NCI-H460 (cell line): ENCODE measurements around the gene TMCC1. TPM values are rescaled to one million over a fixed set of nuclear protein-coding genes. Genes with fewer than 3 reads are reported as not detected.
"Not testable (repeated sequence)": the region's sequence is repeated elsewhere in the genome, so short reads cannot be mapped to it uniquely, and the experiment has no call there.

ENCODE experiments used
- DNase-seq: peaks from one replicate; pipeline ENCODE4 v3.0.0-alpha.2; 2016; ENCODE audit warnings: low read depth; ENCODE audit errors: extremely low read depth
- total RNA-seq: library from RNA; depleted of rRNA; stranded (reverse); fragments of >200 nt; shearing (Covaris generic); gene quantifications from 2 replicates; pipeline ENCODE4 v1.2.3, GENCODE V29; 2014

Gene TMCC1
- total RNA-seq, 1 experiment from 2014 or later = 9.7 TPM

DNA sequence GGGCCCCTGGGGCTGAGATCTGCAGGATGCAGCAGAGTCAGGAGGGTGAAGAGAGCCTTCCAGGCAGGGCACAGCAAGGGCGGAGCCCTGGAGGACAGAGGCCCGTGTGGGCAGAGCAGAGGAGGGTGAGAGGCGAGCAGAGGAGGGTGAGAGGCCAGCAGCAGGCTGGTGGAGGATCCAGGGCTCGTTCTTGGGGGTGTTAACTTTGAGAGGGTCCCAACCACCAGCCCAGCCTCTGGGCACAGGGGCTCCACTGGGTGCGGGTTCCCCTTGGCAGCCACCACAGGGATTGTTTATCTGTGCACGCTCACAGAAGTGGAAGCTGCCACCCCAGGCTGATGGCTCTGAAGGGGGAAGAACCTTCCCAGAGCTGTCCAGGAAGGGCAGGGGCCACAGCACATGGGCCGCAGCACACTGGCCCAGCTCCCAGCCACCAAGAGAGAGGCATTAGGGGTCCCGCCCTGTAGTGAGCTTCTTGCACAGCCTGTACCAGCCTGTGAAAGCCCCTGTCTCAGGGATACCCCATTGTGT lies 277.7 kb downstream of the TMCC1 start:
- DNase-seq = no peak

DNA sequence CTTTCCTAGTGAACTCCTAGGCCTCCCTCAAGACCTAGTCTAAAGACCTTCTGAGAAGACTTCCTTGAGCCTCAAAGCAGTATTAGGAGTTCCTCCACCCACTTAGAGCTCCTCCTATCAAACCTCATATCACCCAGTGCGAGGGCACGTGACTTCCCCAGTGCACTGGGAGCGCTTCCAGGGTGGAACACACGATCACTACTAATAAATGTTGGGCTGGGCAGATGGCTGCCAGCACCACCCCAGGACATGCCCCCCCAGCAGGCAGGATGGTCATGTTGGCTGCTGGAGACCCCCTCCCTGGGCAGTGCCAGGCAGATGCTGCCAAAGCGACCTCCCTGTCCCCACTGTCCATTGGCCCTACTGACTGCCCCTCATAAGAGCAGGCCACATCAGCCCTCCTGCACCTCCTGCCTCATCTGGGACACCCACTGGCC lies 278.6 kb downstream of the TMCC1 start:
- DNase-seq = no peak

DNA sequence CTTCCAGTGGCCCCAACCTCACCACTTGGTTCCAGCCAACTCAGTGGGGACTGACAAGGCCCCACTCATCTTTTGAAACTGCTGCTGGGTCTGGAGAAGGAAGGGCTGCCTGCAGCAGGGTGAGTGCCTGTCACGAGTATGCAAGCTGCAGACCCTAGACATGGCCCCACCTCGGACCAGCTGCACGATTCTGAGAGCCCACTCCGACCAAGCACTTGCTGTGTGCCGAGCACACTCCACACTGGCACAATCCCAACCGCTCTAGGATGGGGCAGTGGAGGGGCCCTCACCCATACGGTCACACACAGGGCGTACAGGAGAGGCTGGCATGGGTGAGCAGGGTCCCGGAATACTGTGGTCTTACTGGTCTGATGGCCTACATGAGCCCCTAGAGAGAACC lies 279.1 kb downstream of the TMCC1 start:
- no peak for DNase-seq

DNA sequence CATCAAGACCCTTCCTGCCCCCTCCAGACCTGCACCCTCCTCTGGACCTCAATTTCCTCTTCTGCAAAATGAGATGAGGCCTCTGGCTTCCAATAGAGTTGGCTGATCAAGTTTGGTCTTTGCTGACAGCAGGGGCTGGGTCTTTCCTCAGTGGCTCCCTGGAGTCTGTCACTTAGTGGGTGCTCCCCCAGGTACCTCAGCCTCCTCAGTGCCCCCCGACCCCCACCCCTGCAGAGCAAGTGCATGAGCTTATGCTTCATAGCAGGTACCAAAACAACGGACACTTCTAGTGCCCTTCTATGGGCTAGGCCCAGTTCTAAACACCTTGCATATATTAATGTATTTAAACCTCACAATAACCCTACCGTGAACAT lies 280.2 kb downstream of the TMCC1 start:
- no peak for DNase-seq

DNA sequence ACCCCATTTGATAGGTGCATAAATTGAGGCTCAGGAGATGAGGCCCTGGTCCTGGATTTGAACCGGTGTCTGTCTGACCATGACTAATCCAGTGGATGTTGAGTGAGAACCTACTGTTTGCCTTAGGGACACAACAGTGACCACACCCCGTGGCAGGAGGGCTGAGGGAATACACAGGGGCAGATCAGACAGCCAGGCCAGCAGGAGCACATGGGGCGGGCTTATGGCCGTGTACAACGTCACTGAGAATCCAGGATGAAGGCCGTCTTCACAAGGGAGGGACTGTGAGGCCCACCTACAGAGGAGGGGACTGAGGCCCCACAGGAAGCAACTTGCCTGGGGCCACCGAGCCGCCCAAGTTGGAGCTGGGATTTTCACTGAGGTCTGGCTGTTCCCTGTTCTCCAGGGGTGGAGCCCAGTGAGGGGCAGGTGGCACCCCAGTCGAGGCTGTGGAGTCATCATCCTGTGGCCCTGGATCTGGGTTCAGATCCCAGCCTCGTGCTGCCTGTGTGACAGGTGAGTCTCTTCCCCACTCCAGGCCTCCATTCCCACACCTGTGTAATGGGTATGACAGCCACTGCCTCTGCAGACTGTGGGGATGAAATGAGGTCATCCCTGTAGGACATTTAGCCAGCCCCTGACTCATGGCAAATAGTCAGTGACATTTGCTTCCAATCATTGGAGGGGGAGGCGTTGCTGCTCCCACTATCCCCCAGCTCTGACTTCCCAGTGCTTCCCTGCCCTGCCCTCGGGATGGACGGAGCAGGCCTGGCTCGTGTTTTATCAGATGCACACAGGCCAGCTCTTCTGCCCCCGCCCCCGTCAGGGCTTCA lies 280.8 kb downstream of the TMCC1 start:
- no peak for DNase-seq

DNA sequence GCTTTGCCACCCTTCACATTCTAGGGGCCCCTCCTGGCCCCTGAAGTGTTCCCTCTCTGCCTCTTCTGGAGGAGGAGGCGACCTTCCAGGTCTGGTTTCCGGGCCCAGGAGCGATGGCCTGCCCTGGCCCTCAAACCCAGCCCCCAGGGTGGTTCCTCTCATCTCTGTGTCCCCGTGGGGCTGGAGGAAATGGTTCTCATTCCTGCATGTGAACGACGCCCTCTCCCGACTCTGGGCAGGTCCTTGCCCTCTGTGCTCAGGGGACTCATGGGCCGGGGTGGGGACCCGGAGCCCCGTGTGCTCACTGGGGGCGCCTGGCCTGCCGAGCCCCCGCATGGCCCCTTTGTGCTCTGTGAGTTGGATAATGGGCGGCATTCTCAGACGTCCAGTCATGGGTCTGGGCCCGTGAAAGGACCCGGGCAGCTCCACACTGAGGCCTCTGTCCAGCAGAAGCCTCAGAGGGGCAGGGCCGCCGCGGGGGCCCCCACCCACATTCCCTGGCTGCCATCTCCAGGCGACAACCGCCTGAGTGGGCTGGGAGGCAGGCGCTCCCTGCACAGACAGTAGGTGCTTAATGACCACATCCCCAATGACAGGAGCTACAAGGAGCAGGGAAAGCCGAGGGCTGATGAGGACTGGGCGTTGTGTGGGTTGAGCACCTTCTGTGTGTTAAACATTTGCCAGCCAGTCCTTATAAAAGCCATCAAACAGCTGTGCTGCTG lies 281.5 kb downstream of the TMCC1 start:
- DNase-seq = no peak

DNA sequence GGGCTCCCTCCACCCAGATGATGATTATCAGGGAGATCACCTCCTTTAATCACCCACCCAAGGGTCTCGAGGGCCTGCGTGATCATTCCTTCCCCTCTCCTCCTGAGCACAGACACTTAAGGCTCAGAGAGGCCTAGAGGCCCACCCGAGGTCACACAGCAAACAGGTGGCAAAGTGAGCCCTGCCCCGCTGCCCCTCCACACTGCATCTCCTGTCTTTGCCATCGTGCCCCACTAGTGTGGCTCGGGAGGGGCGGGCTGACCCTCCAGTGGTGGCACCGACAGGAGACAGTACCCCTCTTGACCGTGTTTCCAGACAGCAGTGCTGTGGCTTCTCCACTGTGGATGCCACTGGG lies 282.1 kb downstream of the TMCC1 start:
- DNase-seq = no peak

DNA sequence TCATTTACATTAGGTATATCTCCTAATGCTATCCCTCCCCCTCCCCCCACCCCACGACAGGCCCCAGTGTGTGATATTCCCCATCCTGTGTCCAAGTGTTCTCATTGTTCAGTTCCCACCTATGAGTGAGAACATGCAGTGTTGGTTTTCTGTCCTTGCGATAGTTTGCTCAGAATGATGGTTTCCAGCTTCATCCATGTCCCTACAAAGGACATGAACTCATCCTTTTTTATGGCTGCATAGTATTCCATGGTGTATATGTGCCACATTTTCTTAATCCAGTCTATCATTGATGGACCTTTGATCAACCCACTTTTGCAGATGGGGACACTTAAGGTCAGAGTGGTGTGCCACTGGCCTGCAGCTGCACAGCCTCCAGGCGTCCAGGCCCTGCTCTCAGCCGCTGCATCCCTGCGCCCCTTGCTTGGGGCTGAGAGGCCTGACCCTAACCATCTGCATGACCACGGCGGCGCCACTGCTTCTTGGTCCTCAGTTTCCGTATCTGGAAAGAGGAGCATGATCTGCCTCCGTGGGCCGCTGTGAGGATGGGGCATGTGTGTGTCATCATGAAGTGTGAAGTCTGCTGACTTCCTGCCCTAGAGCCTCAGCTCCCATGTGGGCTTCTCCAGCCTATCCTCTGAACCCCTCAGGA lies 282.6 kb downstream of the TMCC1 start:
- not testable (repeated sequence) for DNase-seq

DNA sequence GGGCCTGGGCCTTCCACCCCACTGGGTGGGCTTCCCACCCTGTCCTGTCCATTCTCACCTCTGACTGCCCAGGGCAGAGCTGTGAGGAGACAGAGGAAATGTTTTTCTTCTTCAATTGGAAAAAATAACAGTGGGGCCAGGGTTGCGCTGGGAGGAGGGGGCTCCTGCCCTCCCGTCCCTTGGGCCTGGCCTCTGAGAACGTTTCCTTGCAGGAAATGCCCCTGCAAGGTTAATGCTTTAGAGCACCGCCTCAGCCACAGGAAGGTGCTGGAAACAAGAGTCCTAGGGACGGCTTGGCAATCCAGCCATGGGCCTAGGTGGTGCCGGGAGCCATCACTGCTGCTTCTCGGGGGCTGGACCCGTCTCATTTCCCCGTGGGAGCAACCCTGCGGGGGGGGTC lies 283.2 kb downstream of the TMCC1 start:
- DNase-seq = no peak

DNA sequence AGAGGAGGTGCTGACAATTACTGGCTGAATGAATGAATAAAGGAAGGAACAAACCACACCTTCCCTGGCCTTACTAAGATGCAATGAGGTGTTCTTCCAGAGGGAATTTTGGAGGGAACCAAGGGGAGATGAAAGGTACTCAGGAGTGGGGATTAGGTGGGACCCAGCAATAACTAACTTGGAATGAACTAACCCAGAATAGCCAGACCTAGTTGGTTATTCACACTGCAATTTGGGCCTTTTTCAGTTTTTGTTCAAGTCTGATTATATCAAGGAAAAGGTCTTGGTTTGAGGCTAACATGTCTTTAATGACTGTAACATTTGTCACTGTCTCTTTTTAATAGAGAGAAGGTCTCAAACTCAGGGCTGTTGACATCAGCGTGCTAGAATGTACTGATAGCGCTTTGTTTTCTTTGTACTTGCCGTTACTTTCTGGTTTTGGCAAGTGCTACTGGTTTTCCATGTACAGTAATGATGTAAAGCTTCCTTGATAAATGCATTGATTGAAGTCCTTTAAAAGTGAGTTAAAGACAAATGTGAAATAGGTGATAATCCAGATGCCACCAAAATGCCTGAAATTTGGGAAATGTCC lies 283.8 kb downstream of the TMCC1 start:
- DNase-seq = no peak

DNA sequence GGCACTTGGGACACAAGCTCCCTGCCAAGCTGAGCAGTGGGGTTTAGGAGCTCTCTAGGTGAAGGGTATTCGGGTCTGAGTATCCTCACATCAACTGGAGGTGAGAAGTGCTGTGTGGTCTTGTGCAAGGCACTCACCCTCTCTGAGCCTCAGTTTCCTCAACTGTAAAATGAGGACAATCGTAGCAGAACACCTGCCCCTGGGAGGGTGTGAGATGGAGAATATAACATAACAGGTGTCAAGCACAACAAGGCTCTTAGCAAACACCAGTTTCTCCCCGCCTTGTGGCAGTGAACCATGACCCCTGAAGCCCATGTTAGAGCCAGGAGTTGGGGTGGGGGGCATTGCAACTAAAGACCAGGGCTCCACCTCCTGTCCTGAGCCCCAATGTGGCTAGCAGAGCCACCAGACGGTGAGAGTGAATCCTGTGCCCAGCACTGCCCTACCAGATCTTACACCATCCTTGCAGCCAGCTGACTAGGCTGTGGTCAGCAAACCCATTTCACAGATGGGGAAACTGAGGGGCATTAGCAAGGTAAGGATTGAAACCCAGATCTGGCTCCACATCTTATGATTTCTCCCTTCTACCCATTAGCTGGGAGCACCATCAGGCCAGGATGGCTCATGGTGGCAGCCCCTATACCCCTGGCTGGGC lies 284.4 kb downstream of the TMCC1 start:
- DNase-seq = no peak

DNA sequence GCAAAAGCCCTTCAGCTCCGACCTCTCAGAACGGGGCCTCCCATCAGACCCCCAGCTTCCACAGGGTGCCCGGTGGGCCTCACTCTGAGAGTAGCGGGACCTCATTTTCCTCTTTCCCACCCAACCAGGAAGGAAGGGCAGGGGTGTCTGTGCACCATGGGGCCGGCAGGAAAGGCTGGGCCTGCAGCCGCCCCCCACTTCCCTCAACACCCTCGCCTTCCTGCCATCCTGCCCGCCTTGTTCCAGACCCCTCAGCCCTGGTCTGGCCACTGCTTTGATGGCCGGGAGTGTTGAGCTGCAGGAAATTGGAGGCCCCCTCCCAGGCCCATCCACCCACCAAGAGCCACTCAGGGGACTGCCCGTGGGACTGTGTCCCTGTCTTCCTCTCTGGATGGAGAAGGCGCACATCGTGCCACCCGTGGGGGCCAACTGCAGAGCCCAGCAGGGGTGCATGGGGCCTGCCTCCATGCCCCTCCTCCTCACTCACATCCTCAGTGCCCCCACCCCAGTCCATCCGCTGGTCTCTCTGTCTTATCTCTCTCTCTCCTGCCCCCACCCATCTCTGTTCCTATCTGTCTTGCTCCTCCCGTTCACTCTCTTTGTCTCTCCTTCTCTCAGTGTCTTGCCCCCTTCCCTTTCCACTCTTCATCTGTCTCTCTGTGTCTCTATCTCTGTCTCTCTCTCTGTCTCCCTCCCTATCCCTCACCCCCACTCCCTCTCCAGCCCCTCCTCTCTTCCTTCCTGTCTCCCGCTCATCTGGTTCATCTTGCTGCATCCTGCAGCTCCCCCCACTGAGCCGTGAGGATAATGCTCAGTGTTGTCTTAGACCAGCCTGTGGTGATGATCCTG lies 285.2 kb downstream of the TMCC1 start:
- DNase-seq = no peak

DNA sequence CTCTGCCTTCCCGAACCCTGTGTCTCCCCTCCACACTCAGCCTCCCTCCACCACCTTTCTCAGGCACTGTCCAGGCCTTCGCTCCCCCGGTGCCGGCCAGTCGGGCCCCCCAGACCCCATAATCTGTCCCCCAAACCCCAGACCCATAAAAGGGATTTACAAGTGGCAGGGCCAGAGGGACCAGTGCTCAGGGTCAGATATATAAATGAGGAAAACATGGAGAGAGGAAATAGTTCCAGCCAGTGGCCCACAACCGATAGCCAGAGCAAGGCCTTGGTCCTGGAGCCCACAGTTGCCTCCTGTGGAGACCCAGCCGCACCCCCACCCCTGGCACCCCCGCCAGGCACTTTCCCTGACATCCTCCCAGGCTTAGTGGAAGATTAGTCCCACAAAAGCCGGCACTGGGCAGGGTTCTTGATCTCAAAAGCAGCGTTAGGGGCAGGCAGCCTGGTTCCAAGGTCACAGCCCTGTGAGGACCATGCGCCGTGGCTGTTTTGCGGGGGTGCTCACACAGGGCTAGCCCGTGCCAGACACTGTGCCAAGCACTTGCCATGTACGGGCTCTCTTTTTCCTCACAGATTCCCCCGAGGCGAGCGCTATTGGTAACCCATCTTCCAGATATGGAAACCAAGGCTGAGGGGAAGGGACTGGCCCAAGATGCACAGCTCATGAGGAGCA lies 286.0 kb downstream of the TMCC1 start:
- DNase-seq = no peak

DNA sequence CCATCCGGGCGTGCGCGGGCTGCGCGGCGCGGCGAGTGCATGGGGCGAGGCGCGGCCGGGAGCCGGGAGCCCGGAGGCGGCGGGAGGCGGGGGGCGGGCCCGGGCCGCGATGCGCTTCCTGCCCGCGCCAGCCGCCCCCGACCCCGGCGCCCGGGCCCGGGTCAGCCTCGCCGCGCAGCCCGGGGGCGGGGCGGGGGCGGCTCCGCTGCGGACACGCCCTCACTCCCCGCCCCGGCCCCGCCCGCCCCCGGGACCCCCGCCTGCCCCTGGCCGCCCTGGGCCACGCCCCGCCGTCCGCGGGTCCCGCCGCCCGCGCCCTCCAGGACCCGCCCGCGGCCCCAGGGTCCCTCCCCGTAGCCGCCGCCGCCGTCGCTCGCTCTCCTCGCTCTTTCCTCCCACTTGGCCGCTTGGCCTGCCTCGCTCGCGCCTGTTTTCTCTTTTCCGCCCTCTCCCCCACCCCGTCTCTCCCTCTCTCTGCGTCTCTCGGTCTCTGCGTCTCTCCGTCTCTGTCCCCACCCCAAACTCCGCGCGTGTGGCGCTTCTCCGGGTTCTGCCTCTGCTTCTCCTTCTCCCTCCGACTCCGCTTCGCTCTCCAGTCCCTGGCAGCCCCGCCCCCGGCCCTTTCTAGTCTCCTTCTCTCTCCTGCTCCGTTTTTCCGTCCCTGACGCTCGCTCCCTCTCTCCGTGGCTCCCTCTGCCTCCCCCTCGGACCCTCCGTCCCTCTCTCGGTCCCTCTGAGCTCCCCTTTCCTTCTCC lies 286.7 kb downstream of the TMCC1 start, which contains the start of gene PLXND1:
TSS of gene PLXND1 (minus strand) at position 41 of the 755 bp plus-strand sequence. CDS start at position 4, 37 bp downstream.
- no peak for DNase-seq

DNA sequence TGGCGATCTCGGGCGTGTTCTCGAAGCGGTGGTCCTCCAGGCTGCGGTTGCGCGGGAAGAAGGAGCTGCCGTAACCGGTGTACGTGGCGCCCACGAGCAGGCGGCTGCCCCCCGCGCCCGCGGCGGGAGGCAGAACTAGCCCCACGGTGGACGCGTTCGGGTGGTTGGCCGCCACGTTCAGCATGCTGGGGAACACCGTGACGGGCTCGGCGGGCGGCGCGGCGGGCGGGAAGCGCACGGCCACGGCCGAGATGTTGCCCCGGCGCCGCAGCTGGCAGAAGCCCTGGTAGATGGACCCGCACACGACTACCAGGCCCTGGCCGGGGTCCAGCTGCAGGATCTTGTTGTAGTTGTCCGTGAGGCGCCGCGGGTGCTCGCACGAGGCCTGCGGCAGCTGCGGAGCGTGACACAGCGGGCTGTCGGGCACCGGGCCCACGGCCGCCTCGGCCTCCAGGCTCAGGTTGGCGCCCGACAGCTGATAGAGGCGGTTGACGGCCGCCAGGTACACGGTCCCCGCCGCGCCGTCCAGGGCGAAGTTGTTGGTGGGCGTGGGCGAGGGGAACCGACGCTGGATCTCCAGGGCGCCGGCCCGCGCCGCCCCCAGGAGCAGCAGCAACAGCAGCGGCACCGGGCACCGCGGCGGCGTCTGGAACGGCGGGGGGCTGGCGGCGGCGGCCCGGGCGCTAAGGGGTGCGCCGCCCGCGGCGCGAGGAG lies 287.4 kb downstream of the TMCC1 start:
- no peak for DNase-seq

DNA sequence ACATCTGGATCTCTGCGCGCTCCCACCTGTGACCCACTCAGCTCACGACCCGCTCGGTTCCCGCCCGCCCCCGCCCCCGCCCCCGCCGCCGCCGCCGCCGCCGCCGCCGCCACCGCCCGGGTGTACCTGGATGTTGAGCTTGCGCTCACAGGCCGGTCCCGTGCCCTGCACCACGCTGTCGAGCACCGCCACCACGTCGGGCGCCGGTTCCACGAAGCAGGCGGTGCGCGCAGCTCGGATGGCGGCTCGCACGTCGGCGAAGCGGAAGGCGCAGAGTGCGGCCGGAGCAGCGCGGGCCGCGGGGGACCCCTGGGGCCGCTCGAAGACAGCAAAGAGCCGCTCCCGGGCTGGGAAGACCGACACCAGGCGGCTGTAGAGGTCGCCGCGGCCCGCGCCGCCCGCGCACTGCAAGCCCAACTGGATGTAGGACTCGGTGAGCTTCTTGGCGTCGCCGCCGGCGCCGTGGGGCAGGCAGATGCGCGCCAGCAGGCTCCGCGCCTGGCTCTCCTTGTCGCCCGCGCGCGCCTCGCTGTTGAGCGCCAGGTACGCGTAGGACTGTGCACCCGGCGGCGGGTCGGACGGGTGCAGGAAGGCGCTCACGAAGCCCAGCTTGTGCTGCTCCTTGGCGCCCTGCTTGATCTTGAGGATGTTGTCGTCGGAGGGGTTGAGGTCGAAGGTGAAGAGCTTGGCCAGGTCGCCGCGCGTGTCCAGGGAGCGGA lies 288.1 kb downstream of the TMCC1 start:
- no peak for DNase-seq

DNA sequence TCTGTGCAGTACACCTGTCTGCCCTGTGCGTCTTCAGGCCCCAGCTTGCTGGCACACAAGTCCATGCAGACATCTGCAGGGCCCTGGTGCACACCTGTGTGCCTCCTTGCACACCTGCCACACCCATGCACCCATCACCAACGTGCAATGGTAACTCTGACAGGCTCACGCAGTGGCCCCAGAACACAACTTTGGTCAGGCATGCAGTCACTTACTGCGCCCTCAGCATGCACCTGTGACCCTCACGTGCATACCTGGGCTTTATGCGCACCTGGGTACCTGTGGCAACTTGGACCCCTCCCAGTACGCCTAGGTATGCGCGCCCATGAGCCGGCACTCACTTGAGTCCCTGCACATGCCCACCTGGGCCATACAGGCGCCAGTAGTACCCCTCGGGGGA lies 288.7 kb downstream of the TMCC1 start:
- no peak for DNase-seq
